ENCODE results near the gene NFE2L2. TPM values are rescaled to one million over a fixed set of nuclear protein-coding genes. Genes with fewer than 3 reads are reported as not detected.
"Not testable (repeated sequence)": the region's sequence is repeated elsewhere in the genome, so short reads cannot be mapped to it uniquely, and the experiment has no call there.

NFE2L2 gene
- total and polyA plus RNA-seq, 12 donors, result 26.4 to 67.9 (median 54.9) TPM

- Histone ChIP-seq H3K9me3 (no peaks in the 10 kb centered on the region), H3K4me1 (peaks cover 27 to 100% (median 99%) of the 10 kb centered on the region in 9 donors), H3K36me3 (peaks cover 0 to 22% (median 0%) of the 10 kb centered on the region in 9 donors), H3K27ac (no peak overlapping the region), H3K4me3 (no peak overlapping the region), H3K27me3 (no peaks in the 10 kb centered on the region)
- intact Hi-C loops (cut with DNase I), result no loop called here
- whole genome bisulfite sequencing, 2 donors, result 91 to 92% methylated on average over 7 of the region's 7 CpGs
- DNase-seq (no peak), ATAC-seq (no peak)
- no peak for TF ChIP-seq CTCF (IDR thresholded peaks at IDR 0.05)
Observed at GRCh38 chr2:177249038-177249437, 15.5 kb downstream of the NFE2L2 start.

GRCh38 chr2:177247693-177248262 is 16.7 kb downstream of the NFE2L2 start:
- H3K27me3 ChIP-seq, result no peaks in the 10 kb centered on the region
- peaks cover 0 to 24% (median 0%) of the 10 kb centered on the region in 9 donors for H3K36me3 ChIP-seq
- peaks cover 27 to 100% (median 99%) of the 10 kb centered on the region in 9 donors for H3K4me1 ChIP-seq
- intact Hi-C loops (cut with DNase I), result no loop called here
- TF ChIP-seq CTCF (IDR thresholded peaks at IDR 0.05), result no peak
- WGBS, 2 donors, result 63 to 65% methylated on average over 6 of the region's 6 CpGs
- ATAC-seq (peak in 1 of 8 donors; percentile 31), DNase-seq (no peak)
- H3K9me3 ChIP-seq, result no peaks in the 10 kb centered on the region
- H3K27ac ChIP-seq, result peak overlapping the region in 6 of 10 donors; percentile 3 to 89 (median 32)
- no peak overlapping the region for H3K4me3 ChIP-seq

- WGBS, 2 donors, result 90 to 98% methylated on average over 2 of the region's 2 CpGs
- Histone ChIP-seq H3K36me3 (peaks cover 0 to 24% (median 0%) of the 10 kb centered on the region in 9 donors), H3K27ac (peak overlapping the region in 7 of 10 donors; percentile 18 to 90 (median 72)), H3K4me1 (peaks cover 21 to 100% (median 99%) of the 10 kb centered on the region in 9 donors)
- H3K27me3 ChIP-seq; intact Hi-C loops (cut with DNase I); ATAC-seq; DNase-seq; H3K4me3 ChIP-seq; H3K9me3 ChIP-seq: not testable (repeated sequence)
Observed at GRCh38 chr2:177246523-177247030, 17.9 kb downstream of the NFE2L2 start.

- peaks cover 19 to 100% (median 99%) of the 10 kb centered on the region in 9 donors for H3K4me1 ChIP-seq
- intact Hi-C loops (cut with DNase I), result no loop called here
- DNase-seq, result no peak
Observed at GRCh38 chr2:177246000-177246399, 18.5 kb downstream of the NFE2L2 start.

More at GRCh38 chr2:177246000-177246399, 18.5 kb downstream of the NFE2L2 start:
- no peaks in the 10 kb centered on the region for H3K27me3 ChIP-seq
- no peaks in the 10 kb centered on the region for H3K9me3 ChIP-seq
- TF ChIP-seq CTCF (IDR thresholded peaks at IDR 0.05), result no peak
- peak in 1 of 8 donors; percentile 6 for ATAC-seq
- no peak overlapping the region for H3K4me3 ChIP-seq
- peaks cover 0 to 24% (median 0%) of the 10 kb centered on the region in 9 donors for H3K36me3 ChIP-seq
- H3K27ac ChIP-seq, result peak overlapping the region in 8 of 10 donors; percentile 18 to 90 (median 58)
- 15 to 22% methylated on average over 3 of the region's 3 CpGs for WGBS, 2 donors

Data from heart right ventricle (tissue), 16 donors.